Muscle of back (tissue), 11 donors: Measurements from ENCODE around the gene PEMT. TPM values are rescaled to one million over a fixed set of nuclear protein-coding genes. Genes with fewer than 3 reads are reported as not detected.

Source experiments
- DNase-seq, 3 donors: peaks; one replicate each; pipeline versions ENCODE4 v3.0.0 to v3.0.0-alpha.2; 2013
- polyA plus RNA-seq, 10 donors: library from polyadenylated mRNA; unstranded; fragments of 120-200 nt; gene quantifications; one replicate each; pipeline ENCODE4 v1.2.1, GENCODE V29; 2013; ENCODE audit not compliant: insufficient read length in 10 of 10

Gene PEMT
- polyA plus RNA-seq, 10 donors = 17.6 to 24.8 (median 22.5) TPM

DNA sequence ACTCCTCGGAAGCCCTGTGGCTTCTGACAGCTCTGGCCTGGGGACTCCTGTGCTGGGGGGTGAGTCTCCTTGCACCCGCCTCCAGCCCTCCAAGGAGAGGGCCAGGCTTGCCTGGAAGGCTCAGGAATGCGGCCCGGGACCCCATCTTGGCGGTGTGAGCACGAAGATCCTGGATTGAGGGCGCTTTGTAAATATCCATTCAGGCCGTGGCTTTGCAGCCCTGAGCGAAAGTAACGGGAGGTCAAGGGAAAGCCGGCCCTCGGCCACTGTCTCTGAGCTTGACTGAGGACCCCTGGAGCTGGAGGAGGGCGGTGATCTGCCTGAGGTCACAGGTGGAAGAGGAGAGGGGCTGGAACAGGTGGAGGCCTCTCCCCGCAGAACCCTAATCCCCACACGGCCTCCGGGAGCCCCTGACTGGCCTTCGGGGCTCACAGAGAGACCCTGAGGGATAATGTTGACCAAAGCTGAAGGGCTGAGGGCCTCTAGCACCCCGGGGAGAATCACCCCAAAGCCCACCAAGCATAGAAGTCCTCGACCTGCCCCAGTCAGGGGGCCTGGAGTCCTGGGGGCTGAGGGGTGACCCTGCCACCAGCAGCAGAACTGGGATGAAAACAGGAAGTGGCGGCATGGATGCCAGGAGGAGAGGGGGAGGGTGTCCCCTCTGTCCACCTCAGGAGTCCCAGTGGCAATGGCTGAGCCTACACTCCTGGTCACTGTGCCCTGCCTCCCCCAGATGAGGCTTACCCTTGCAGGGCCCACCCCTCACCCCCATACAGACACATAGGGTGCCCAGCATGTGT is 87.0 kb downstream of the PEMT start:
- DNase-seq = peak in 1 of 3 donors; percentile 9

DNA sequence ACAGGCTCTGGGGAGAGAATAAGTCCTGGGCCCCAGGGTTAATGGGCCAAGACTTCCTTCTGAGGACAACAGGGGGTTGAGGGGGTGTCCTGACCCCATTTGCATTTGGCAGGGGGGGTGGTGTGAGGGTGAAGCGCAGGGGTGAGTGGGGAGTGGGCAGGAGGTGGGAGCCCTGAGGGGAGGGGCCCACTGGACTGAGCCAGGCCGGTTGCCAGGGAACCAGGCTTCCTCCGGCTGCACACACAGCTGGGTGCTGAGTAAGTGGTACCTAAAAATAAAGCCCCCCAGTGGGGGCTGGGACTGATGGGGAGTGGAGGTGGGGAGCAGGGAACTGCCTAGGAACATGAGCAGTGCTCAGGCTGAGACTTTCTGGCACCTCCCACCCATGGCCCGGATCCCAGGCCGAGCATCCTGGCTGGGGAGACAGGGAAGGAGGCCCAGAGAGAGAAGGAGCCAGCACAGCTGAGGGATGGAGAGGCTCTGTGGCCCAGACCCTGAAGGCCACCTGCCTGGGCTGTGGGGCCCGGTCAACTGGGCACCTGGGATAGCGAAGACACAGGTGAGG is 87.9 kb downstream of the PEMT start:
- peak in 2 of 3 donors; percentile 78 to 92 for DNase-seq

DNA sequence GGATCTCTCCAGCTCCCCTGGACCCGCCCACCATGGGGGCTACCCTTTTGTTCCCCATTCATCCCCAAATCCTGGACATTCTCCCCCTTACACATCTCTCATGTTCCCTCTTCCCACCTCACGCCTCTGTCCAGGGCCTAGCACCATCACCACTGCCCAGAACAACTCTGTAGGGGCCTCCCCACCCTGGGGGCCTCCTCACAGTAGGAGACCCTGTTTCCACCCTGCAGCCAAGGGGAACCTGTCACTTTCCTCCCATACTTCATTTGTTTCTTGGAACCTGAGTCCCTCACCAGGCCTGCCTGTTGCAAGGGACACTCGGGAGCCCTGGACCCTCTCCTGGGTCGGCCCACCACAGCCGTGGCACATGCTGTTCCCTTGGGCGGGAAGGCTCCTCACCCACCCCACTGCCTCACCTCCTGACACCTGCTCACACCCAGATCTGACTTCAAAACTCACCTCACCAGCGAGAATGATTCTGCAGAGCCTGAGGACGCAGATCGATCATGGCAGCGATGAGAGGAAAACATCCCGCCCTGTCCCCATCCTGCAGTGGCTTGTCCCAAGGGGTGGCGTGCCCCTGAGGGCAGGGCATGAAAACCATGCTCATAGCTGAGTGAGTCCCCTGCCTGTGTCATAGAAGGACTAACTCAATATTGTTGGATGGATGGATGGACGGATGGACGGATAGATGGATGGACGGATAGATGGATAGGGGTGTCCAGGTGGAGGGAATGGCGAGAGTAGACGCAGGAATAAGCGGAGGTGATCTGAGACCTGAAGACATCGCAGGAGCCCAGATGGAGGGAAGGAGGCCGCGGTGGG is 88.6 kb downstream of the PEMT start:
- no peak for DNase-seq

DNA sequence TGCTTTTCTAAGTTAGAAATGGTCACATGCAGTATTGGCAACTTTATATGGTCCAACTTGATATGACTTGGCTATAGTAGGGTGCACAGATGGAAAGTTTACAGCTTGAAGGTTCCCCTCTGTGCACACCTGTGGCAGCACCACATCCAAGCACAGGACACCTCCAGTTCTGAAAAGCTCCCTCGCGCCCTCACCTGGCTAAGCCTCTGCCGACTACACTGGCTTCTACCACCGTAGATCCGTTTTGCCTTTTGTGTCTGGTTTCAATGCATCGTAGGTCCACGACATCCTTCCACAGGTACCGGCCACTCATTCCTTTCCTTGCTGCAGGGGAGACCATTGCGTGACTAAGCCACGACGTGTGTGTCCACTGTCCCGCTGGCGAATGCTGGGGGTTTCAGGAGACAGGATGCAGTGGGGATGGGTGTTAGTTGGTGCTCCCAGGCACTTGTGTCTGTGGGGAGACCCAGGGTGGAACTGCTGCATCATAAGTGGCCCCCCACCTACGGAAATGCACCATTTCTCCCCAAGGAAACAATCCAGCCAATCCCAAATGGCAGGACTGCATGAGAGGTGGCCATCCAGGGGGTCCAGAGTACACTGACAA is 90.4 kb downstream of the PEMT start:
- DNase-seq = no peak

DNA sequence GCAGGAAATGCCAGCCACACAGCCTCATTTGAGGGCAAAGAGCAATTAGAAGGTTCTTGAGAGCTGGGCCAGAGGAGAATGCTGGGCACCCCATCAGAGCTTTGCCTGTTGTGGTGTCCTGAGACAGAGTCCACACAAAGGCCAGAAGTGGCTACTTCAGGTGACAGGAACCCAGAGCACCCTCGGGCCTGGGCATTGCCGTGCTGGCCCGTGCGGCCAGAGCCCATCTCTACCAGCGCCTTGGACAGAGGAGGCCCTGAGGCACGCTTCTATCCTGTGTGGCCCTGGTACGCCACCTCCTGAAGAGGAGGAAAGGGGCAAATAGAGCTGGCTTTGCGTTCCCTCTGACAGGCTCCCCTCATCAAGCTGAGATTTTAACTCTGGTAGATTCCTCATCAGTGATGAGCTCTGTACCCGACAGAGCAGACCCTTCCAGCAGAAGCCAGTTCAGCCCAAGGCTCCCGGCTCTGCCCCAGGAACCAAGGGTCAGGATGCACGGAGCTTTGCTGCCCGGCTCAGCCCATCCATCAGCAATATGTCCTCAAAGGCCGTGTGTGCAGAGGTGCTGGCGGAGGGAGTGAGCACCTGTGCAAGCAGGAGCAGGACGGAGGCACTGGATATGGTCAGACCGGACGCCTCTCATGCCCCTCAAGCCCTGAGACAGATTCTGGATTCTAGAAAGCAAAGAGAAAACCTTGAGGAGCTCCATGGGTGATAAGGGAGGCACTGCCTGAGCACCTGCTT is 91.9 kb downstream of the PEMT start:
- DNase-seq = no peak

DNA sequence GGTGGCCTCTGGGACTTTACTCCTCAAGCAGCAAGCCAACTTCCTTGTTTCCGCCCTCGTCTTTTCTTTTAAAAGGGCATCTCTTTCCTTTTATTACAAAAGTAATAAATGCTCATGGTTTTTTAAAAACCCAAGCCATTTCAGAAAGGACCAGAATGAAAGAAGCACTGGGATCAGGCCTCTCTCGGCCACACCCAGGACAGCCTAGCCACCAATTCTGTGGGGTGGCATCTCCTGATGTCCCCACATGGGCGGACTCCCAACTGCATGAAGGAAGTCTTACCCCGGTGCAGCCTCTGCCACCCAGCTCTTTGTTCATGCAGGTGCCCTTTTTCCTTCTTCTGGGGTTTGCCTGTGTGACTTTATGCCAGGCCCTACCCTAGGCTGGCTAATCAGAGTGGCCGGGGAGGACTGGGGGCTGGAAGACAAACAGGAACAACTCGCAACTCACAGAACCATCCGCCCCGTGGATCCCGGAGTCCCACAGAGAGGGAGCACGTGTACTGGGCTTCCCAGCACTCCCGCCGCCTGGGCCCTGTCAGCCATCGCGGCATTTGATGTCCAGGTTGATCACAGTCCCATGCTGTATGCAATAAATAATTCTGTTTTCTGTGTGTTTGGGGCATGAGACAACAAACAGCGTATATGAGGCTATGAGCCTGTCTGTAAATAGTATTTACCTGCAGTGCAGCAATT is 92.8 kb downstream of the PEMT start:
- no peak for DNase-seq

DNA sequence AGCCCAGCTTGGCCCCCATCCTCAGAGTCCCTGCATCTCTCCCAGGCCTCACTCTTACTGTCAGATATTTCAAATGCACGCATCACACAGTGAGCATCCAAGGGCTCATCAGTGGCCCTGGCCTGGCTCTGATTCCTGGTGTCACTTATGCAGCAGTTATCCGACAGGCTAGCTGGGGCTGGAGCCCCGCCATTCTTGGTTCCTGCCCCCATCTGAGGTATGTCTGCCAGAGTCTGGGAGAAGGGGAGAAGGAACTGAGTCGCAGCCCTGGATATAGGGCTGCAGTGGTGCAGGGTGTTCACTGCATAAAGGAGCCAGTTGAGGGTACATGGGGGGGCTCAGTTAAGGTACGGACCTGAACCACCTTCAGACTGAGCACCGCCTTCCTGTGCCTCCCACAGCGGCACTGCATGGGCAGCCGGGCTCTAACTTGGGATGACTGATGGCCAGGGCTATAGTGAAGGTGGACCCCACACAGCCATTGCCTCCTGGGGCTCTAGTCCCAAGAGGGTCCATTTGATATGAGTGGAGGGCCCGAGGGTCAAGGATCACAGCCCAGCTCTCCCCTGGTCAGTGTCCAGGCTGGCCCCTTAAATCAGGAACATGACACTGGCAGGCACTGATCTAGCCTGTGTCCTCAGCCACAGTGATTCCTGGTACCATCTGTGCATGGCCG is 93.5 kb downstream of the PEMT start:
- no peak for DNase-seq

DNA sequence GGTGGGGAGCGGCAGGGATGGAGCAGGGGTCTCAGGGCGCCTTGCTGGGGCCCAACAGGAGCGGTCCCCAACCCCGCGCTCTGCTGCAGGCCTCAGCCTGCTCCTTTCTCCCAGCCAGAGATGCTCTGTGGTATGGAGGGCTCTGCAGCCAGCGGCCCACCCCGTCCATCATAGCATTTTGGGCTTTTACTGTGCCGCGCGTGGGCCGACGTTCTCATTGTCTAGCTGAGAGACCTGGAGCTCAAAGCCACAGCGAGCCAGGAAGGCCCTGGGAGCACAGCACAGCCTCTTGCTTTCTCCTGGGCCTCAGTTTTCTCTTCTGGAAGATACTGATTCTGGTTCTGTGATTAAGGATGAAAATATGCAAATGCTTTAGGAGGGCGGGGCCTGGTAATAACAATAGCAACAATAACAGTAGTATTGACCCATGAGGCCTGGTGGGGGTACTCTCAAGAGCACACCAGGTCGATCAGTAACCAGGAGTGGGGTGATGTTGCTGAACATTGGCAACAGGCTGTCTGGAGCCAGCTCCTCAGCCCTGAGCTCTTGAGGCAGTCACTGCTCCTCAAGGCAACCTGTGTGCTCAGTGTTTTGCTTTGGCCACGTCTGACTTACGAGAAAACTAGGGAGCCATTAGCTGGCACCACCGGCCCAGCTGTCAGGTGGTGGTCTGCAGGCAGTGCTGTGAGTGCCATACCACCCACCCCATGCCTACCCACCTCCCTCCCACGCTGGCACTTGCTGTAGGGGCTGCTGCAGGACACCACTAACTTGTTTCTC is 94.3 kb downstream of the PEMT start:
- no peak for DNase-seq

DNA sequence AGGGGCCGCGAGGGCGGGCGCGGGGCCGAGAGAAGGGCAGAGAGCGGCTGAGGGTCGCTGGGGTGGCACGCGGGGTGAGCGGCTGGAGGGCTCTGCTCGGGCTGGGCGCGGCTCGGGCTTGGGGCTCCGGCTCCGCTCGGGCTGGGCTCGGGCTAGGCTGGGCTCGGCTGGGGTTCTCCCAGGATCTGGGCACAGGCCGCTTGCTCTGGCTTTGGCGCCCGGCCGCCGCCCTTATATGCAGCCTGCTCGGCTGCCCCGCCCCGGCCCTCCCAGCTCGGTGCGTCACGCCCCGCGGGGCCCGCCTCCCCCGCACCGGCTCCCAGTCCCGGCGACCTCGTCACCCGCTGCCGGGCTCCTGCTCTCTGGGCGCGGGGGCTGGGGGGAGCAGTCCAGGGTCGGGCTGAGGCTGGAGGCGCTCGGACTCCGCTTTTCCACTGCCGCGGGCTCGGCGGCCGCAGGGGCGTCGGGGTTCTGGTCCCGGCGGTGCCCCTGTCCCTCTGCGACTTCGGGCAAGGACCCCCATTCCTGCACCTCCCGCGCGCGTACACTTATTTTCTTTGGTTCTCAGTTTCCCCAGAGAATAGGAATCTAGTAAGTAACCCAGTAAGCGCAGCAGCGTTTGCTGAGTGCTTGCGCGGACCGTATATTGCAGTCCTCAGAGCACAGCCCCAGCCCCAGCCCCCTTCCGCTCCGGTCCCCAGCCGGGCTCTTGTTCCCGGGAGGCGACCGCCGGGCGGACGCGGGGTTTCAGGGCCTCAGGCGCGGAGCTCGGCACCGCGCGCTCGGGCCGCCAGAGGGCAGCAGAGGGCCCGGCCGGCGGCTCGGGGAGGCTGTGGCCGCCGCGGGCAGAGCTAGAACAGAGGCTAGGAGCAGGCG is 95.1 kb downstream of the PEMT start, which contains the start of gene RASD1:
RASD1 (minus strand) TSS at position 207 of the 876 bp plus-strand sequence. CDS start 214 bp downstream, outside the sequence.
- DNase-seq = peak; percentile 80 to 93 (median 90)

DNA sequence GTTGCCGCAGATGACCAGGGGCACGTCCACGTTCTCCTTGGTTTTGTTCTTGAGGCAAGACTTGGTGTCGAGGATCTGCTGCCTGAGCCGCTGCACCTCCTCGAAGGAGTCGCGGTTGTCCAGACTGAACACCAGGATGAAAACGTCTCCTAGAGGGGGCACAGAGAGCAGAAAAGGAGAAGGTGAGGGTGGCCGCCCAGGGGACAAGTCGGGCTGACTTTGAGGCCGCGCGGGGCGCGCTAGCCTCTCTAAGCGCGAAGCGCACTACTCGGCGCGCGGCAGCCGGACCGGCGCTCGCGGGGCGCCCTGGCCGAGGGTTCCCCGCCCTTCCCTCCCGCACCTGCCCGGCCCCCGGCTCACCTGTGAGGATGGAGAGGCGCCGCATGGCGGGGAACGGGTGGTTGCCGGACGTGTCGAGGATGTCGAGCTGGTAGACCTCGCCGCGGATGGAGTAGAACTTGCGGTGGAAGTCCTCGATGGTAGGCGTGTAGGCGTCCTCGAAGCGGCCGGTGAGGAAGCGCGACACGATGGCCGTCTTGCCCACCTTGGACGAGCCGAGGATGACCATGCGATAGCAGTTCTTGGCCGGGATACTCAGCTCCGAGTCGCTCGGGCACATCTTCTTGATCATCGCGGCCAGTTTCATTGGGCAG is 95.8 kb downstream of the PEMT start:
- peak in 1 of 3 donors; percentile 85 for DNase-seq

DNA sequence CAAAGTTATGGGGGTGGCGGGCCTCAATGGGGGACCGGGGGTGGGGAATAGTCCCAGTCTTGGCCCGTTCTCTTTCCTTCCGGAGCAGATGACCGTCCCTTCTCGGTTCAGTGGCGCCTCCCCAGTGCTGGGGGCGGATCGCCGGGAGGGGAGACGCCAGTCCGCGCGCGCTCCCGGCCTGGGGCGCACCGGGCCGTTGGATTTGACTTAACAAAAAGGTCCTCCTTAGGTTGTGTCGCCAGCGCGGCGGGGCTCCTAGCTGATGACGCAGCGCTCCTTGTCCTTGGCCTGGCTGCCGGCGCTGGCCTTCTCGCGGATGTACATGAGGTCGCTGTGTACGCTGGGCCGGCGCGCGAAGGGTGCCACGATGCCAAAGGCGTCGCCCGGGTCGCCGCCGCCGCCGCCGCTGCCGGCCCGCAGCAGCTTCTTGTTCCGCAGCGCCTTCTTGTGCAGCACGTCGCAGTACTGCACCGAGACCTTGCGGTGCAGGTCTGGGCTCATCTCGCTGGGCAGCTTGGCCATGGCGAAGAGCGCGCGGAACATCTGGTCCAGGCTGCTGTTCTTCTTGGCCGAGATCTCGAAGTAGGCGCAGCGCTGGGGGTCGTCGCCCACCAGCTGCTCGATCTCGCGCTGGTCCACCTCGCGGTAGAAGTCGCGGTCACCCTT is 96.5 kb downstream of the PEMT start:
- DNase-seq = peak in 1 of 3 donors; percentile 87

DNA sequence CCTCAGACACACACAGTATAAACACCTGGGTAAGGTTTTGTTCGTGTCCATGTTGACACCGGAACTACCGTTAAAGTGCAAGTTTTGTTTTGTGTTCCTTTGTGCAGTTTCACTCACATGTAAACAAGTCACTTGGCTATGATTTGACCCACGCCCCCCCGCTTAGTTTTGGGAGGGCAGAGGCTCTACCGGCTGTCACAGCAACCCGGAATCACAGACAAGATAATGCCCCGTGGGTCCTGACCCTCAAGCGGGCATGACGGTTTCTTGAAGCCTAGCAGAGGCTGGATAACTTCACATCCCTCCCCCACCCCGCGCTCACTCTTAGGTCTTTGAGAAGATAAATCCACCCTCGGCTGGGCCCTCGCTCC is 97.0 kb downstream of the PEMT start:
- DNase-seq = no peak

DNA sequence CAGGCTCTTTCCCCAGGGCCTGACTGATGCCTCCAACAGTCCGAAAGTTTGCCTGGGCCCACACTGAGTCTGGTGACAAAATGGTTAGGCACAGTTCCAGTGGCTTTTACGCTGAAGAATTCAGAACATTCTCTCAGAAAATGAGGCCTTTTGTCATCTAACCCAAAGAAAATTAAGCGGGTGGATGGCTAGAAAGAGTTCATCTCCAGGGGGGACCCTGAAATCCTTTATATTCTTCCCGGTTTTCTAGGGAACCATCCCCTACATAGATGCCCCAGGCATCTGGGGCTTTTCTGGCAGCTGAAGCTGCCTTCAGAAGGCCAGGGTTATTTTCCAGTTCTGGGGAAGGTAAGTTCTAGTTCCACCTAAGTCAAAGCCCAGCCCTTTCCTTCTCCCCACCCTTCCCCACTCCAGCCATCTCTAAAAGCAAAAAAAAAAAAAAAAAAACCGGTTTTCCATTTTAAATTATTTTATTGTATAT is 97.5 kb downstream of the PEMT start:
- DNase-seq = no peak

DNA sequence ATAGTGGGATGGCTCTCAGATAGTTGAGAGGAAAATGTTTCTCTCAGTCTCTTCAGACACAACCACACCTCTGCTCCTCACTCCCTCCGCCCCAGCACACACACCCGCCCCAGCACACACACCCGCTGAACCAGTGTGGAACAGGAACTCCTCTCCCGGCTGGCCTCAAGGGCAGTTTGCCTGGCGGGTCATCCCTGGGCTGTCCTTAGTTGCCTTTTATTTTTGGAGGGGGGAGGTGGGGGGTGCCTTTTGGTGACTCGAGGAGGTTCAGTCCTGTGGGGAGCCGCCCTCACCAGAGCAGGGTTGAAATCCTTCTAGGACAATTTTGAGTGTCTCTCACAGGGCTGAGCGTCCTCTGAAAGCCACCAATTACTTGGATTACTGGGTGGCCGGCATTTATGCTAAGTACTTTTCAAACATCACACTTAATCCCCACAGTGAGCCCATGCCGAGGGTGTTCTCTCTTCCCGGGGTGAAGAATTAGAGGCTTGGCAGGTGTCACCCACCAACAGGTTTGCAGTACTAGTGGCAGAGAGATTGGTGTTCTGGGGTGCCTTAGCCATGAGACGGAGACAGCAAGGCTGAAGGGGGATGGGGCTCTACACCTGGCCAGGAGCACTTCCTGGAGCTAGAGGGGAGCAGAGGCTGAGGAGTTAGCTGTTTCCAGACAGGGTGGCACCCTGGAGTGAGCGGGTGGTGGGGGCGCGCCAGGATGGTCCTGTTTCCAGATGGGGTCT is 98.1 kb downstream of the PEMT start:
- DNase-seq = no peak

DNA sequence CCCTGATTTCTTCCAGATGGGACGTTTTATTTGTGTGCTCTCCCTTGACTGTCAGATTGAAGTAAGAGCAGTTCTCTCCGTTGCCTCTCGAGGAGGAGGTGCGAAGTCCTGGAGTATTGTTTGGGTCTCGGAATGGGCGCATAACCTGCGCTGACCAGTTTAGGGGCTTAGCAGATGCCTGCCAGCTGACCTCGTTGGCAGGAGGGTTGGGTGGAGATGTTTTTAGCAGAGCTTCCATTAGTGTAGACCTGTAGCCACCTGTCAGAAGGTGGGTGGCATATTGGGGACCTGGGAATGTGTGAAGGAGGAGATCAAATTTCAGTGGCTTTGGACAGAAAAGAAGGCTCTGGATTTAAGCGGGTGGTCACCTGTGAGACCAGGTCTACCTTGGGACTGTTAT is 98.9 kb downstream of the PEMT start:
- DNase-seq = no peak

DNA sequence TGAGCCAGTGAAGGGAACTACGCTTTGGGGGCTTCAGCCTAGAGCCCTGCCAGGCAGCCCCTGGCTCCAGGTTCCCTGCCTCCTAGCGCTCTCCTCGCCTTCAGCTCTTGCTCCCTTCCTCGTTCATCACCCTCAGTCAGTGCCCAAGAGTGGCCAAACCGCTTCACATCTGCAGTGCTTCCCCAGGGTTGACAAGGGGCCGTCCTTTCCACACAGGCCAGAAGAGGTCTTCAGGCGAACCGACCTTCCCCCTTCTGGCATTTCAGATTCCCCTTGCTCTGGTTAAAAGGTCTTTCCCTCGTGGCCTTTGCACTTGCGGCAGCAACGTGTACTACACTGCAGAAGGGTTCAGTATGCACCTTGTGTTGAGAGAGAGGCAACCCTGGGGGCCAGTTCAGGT is 99.4 kb downstream of the PEMT start:
- no peak for DNase-seq
